Hematopoietic multipotent progenitor cell treated with erythropoietin and hydrocortisone succinate and interleukin-3 and kit ligand, for 17 days (in vitro differentiated cells): ENCODE measurements around the gene ZNF792.
"Not testable (repeated sequence)": the region's sequence is repeated elsewhere in the genome, so short reads cannot be mapped to it uniquely, and the experiment has no call there.

Experiments used
- DNase-seq: peaks from one replicate; pipeline ENCODE4 v3.0.0-alpha.2; 2015; ENCODE audit warnings: low spot score

The ZNF792 gene

DNA sequence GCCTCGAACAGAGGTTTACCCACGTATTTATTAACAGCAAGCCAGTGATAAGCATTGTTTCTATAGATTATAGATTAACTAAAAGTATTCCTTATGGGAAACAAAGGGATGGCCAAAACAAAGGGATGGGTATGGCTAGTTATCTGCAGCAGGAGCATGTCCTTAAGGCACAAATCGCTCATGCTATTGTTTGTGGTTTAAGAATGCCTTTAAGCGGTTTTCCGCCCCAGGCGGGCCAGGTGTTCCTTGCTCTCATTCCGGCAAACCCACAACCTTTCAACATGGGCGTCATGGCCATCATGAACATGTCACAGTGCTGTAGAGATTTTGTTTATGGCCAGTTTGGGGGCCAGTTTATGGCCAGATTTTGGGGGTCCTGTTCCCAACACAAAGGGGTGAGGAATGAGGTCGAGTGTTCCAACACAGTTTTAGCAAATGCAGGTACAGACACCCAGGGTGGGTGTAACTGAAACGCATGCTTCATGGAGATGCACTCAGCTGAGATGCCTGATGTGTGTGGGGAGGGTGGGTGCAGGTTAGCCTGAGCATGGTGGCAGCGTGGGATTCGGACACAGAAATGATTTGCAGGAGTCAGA, 6.3 kb upstream of the ZNF792 start:
- not testable (repeated sequence) for DNase-seq

DNA sequence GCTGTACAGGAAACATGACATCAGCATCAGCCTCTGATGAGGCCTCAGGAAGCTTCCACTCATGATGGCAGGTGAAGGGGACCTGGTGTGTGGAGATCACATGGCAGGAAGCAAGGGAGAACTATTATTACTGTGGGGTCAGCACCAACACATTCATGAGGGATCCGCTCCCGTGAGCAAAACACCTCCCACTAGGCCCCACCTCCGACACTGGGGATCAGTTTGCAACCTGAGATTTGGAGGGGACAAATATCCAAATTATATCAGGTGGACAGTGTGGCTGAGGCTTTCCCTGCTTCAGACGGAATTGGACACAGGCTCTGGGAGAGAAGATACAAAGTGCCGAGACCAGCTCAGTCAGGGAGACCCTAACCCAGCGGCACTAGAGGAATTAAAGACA, 5.7 kb upstream of the ZNF792 start:
- no peak for DNase-seq

DNA sequence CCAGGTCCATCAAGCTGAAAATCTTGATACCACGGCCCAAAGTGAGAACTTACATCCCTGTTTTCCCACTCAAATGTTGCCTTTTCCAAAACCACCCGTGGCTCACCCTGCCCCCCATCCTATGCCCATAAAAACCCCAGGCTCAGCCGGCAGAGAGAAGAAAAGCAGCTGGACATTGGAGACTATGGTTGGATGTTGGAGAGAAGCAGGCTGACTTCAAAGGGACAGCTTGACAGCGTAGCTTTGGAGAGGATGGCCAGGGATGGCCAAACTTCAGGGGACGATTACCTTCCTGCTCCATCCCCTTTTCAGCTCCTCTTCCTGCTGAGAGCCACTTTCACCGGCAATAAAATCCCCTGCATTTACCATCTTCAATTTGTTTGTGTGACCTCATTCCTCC, 3.5 kb upstream of the ZNF792 start:
- DNase-seq = no peak

DNA sequence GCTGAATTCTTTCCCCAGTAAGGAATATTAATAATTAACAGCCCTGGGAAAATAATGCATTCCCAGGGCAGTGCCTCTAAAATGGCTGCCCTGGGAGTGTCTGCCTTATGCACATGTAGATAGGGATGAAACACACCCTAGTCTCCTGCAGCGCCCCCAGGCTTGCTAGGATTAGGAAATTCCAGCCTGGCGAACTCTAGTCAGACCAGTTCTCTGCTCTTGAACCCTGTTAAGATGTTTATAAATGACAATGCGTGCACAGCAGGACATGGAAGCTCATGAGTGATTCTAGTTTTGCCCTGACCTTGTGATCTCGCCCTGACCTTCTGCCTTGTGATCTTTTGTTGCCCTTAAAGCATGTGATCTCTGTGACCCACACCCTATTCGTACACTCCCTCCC, 1.5 kb upstream of the ZNF792 start:
- DNase-seq = not testable (repeated sequence)

DNA sequence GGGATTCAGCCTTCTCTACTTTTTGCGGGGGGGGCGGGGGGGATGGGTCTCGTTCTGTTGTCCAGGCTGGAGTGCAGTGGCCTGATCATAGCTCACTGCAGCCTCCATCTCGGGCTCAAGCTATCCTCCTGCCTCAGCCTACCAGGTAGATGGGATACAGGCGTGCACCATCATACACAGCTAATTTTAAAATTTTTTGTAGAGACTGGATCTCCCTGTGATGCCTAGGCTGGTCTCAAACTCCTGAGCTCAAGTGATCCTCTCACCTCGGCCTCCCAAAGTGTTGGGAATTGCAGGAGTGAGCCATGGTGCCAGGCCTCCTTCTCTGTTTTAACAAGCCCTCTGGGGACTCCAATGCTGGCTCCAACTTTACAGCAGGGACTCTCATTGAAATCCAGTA, 569 bp upstream of the ZNF792 start:
- DNase-seq = no peak

DNA sequence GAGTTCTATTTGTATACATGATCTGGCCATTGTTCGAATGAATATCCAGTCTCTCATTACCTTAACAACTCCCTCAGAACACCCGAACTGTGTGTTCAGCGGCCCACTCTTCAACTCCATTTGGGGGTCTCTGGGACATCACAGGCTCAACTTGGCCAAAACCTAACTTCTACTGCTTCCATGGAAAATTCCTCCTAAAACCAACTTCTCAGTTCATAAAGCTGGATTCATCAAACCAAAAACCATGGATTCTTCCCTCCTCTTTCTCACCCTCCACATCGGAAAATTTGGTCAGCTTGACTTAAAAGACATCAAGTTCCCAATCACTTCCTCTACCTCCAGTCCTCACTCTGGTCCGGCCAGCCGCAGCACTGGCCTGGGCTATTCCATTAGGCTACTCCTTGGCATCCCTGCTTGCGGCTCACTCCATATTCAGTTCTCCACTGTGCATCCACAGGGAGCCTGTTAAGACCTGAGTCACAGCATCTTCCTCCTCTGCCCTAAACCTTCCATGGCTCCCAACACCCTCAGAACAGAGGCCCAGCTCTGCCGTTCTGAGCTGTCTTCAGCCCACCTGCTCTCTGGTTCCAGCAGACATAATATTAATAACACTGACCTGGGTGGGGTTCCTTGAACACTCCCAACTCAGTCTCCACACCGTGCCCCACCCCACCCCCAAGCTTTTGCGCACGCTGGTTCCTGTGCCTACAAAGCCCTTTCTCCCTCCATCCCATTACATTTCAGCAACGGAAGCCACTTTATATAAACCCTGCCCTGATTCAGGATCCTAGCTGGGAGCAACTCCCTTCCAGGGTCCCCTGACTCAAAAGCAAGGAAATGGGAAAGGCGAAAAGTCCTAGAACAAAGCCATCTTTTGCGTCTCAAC, 1.1 kb downstream of the ZNF792 start:
- DNase-seq = no peak

DNA sequence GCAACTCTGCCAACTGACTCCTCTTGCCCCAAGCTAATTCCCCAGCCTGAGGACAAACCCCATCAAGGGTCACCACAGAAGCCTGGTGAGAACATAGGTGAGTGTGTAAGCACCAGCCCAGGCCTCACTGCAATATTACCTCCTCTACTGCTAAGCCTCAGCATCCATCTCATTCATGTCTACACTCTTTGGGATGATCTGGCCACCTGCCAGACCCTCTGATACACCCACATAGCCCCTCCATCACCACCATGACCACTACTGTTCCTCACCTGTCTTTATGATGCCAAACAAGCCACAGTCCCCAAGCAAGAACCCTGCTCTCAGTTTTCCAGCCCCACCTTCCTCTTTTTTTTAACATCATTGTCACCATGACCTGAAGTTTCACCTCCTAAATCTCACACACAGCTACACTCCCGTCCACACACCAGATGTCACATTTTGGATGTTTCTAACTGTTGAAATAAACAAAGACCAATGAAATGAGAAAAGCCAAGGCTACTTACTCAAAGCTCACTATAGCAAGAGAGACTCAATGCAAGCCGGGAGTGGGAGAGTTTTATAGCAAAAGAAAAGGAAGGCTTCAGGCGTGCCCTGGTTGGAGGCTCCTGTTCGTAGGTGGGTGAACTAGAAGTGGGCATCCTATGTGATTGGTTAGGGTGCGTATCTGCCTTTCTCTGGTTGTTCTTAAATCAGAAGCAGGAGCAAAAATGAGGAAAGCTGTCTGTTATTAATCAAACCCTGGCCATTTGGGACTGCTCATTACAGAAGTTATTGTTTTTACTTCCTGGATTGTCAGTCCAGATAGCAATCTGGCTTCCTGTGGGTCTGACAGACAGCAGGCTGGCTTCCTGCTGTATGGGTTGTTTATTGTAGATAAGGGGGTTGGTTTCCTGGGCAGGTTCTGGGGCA, 2.0 kb downstream of the ZNF792 start:
- DNase-seq = no peak

DNA sequence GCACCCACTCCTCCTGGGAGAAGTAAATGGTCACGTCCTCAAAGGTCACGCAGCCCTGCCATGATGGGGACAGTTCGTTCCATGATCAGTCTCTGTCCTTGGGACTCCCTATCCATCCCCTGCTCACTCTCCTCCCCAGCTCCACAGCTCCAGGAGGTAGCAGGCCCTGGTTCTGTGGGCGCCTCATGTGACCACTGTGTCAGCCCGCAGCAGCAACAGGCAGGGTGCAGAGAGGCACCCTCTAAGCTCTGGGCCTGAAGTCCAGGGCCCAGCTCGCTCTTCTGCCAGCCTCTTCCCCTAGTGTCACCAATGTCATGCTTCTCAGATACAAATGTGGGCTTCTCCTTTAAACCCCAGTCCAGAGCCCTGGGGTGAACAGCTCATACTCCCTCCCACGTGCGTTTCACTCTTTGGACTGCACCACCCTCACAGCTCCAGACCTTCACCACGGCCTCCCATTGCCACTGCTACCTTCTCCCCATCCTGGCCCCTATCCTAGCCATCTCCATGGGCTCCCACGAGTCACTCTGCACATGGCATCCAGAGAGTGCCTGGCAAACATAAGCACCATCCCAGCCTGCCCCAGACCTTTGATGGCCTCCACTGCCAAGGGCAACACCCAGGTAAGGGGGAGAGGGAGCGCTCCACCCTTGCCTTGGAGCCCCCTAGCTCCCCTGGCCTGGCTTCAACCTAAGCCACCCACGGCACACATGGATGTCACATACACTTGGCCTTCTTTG, 2.9 kb downstream of the ZNF792 start:
- no peak for DNase-seq

DNA sequence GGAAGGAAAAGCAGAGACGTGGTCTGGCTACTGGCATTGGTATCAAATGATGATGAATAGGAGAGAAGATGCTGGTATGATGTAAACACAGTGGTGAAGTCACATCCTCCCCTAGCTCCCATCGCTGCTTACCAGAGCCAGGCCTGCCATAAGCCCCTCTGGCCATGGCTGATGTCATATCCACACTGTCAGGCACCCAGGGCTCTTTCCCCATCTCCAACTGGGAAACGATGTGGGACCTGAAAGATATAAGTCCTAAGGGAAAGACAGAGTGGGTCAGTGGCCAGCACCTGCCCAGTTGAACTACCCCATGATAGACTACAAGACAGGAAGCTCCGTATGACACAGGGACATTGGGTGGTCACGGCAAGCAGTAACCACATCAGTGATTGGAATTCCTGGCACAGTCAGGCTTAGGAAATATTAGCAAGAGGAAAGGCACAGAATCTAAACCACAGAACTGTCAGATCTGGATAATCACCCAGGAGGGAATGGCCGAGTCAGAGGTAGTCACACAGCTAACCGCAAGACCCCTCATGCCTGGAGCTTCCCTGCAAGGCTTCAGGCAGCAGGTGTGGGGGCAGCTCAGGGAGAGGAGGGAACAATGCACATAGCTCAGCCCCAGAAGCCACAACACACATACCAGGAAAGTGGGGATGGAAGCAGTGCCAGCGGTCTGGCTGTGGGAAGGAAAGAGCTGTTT, 3.8 kb downstream of the ZNF792 start:
- DNase-seq = no peak

DNA sequence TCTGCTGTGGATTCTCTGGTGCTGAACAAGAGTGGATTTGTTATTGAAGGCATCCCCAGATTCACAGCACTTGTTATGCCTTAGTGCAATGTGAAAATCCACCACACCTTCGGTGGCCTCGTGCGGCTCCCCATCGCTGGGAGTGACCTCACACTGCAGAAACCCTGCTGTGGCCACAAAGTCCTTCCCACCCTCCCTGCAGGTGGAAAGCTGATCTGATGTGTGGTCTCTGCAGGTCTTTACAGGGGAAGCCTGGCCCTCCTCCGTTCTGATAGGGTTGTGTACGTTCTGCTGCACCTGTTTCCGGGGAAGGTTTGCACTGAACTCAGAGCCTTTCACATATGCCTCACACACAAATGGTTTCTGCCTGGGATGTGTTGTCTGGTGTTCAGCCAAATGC, 5.0 kb downstream of the ZNF792 start:
- no peak for DNase-seq

DNA sequence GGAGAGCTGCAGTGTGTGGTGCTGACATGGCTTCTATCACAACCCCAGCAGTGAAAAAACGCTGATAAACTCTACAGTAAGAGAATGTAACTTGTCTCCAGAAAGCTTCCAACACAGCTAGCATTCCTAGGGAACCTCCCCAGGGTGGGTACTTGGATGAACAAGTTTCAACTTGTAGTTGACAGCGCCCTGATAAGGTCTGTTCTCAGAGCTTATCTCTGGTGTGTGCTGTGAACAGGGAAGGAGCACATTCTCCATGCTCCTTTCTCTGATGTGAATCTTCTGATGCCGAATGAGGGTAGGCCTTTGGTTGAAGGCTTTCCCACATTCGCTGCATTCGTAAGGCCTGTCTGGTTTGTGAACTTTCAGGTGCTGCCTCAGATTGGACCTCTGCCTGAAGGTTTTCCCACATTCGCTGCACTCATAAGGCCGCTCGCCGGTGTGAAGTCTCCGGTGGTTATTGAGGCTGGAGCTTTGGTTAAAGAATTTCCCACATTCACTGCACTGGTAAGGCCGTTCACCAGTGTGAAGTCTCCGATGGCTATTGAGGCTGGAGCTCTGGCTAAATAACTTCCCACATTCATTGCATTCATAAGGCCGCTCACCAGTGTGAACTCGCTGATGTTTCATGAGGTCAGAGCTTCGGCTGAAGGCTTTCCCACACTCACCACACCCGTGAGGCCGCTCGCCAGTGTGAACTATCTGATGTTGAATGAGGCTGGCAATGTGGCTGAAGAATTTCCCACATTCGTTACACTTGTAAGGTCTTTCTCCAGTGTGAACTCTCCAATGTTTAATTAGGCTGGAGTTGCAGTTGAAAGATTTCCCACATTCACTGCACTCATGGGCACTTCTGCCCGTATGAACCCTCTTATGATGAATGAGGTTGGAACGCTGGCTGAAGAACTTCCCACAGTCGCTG, 5.9 kb downstream of the ZNF792 start:
- DNase-seq = no peak

DNA sequence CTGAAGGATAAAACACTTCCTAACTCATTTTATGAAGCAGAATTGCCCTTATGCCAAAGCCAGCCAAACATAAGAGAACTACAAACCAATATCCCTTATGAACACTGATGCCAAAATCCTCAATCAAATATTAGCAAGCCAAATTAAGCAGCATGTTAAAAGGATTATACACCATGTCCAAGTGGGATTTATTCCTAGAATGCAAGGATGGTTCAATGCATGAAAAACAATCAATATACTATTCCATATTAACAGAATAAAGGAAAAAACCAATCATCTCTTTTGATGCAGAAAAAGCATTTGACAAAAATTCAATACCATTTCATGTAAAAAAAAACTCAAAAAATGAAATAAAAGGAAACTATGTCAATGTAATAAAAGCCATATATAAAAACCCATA, 10.9 kb downstream of the ZNF792 start:
- no peak for DNase-seq

DNA sequence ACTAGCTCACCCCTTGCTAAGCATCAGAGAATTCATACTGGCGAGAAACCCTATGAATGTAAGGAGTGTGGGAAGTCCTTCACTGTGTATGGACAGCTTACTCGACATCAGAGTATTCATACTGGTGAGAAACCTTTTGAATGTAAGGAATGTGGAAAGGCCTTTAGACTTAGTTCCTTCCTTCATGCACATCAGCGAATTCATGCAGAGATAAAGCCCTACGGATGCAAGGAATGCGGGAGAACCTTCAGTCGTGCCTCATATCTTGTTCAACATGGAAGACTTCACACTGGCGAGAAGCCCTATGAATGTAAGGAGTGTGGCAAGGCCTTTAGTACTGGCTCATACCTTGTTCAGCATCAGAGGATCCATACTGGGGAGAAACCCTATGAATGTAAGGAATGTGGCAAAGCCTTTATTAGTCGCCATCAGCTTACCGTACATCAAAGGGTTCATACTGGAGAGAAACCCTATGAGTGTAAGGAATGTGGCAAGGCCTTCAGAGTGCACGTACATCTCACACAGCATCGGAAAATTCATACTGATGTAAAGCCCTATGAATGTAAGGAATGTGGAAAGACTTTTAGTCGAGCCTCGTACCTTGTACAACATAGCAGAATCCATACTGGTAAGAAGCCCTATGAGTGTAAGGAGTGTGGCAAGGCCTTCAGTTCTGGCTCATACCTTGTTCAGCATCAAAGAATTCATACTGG, 20.0 kb downstream of the ZNF792 start:
- DNase-seq = no peak

DNA sequence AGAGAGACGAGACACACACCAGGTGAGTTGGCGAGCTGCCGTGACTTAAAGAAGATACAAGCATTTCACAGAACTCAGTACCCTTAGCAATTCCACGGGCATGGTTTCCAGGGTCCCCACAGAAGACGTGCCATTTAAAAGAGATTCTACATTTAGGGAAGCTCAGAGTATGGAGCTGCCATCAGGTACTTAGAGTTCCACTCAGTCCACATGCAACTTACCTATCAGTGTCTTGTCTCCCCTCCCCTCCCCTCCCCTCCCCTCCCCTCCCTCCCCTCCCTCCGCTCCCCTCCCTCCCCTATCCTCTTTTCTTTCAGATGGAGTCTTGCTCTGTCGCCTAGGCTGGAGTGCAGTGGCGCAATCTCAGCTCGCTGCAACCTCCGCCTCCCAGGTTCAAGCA, 25.1 kb downstream of the ZNF792 start:
- DNase-seq = no peak

DNA sequence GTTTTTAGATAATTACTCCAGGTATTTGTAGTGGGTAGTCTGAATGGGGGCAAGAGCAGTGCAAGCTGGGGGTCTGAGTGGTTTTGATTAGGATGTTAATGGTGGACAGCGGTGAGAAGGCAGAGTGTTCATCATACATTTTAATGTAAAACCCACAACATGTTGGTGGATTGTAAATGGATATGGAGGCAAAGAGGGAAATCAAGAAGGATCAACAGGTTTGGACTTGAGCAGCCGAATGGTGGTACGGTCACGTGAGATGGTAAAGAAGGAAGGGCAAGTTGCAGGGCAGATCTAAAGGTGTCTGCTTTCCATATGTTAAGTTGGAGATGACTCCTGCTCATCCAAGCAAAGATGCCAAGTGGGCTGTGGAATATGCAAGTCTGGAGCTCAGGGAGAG, 27.8 kb downstream of the ZNF792 start:
- no peak for DNase-seq

DNA sequence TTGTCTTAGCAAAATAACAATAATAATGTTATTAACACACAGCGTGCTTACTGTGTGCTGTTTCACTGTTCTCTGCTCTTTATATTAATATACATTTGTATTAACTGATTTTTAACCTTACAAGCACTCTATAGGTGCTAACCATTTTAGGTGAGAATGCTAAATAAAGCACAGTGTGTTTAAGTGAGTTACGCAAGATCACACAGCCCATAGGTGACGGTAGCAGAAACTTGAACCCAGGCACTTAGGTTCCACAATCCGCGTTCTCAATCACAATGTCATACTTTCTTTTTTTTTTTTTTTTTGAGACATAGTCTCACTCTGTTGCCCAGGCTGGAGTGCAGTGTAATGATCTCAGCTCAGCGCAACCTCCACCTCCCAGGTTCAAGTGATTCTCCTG, 31.5 kb downstream of the ZNF792 start:
- no peak for DNase-seq

DNA sequence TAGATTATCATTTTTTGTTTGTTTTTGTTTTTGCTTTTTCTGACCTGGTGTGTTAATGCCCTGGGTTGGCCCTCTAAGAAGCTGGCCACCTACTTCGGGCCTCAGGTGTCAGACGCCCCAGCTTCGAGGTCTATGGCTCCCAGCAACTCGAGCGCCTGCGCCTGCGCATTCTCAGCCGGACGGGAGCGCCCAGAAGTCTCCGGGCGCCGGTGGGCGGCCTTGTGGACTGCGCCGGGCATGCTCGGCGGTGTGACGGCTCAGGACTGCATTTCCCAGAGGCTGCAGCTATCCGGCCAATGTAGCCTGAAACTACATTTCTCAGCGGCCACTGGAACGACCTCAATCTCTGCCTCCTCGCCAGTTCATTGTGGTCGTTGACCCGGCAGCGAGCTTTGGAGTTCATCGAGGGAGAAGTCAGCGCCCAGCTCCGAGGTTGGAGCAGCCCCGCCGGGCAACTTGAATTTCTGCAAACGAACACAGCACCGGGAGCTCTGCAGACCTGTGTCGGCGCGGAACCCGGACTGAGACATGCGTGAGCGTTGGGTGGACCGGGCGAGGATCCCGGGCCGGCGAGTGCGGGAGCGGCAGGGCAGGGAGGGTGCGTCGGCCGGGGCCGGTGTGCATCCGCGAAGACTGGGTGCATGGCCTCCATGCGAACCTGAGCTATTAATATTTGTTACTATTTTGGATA, 37.2 kb downstream of the ZNF792 start, which contains the start of gene ZNF30:
Gene ZNF30 (plus strand): TSS at position 219 of the 691 bp plus-strand sequence. CDS start 3,045 bp downstream, outside the sequence.
- no peak for DNase-seq

DNA sequence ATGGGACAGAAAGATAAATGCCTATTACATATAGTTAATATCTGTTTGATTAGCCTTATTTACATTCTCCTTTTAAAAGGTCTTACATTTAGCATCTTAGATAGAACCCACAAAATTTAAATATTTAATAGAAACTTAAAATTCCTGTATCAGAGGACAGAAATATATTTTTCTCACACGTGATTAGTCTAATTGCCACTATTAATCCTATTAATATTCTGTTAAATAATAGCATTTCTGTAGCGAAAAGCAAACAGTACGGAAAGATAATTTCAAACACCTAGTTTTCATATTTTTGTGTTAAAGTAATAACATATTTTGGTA, 37.7 kb downstream of the ZNF792 start:
- DNase-seq = no peak

DNA sequence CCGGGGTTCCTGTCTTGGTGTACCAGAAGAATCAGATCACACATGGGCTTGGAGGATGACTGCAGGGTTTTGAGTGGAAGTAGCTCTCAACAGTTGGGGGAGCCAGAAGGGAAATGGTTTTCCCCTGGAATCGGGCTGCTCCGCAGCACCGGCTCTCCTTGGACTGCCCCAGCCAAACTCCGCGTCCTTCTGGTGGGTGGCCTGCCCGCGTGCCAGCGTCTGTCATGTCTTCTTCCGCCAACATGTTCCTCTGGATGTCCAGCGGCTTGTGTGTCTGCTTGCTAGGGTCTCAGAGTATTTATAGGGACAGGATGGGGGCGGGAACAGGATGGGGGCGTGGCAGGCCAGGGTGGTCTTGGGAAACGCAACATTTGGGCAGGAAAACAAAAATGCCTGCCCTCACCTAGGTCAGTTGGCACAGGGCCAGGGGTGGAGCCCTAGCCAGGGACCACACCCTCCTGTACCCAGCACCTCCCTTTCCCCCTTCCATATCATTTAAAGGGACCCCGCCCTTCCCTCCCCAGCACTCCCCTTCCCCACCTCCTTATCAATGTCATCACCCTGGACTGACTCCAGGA, 38.7 kb downstream of the ZNF792 start:
- DNase-seq = no peak
